Transverse colon (tissue), 3 donors: ENCODE data around the gene IKZF1.

Source experiments
- CTCF ChIP-seq, 5 experiments: fragments of 200-600 bp in 3 of 5; fragments of 450-650 bp in 2 of 5; sonication (generic) in 3 of 5; IDR thresholded peaks; 1 replicate in 2 of 5; 2 replicates in 3 of 5; pipeline ENCODE4 v1.5.1; 2016 to 2017; ENCODE audit warnings: antibody characterized with exemption in 5 of 5, inconsistent platforms in 3 of 5, mild to moderate bottlenecking in 2 of 5, moderate library complexity in 1 of 5
- EP300 ChIP-seq: sonication (generic); formaldehyde crosslinking; IDR thresholded peaks from one replicate; pipeline ENCODE4 v1.6.1; 2017; ENCODE audit warnings: antibody characterized with exemption, low read depth
- POLR2A ChIP-seq: fragments of 450-650 bp; IDR thresholded peaks from one replicate; pipeline ENCODE4 v1.6.1; 2016; ENCODE audit warnings: antibody characterized with exemption, mild to moderate bottlenecking, moderate library complexity

- TF ChIP-seq CTCF (IDR thresholded peaks at IDR 0.05), result no peak
- TF ChIP-seq EP300, result no peak
- no peak for TF ChIP-seq POLR2A
Observed at GRCh38 chr7:50449501-50449880, 145.0 kb downstream of the IKZF1 start.
